HG02759 (cell line): ENCODE results near the gene SMC6.

Experiments used
- ATAC-seq: cut with Tn5 transposase; IDR thresholded peaks from one replicate; pipeline ENCODE4 v1.9.1; 2021; ENCODE audit warnings: mild to moderate bottlenecking, moderate library complexity; ENCODE audit not compliant: unreplicated experiment

The SMC6 gene

GRCh38 chr2:17753803-17754663, at the start of gene SMC6, which contains the start of gene GEN1:
TSS of gene SMC6 (minus strand) at chr2:17753810. CDS start at chr2:17745946, 7,864 bp downstream.
TSS of gene GEN1 (plus strand) at chr2:17754138. CDS start at chr2:17759944, 5,806 bp downstream.
- peak; percentile 77 for ATAC-seq

- ATAC-seq, result no peak
Measured at GRCh38 chr2:17800693-17801458, 47.3 kb upstream of the SMC6 start.

- ATAC-seq, result peak; percentile 40
Measured at GRCh38 chr2:17800219-17800618, 46.6 kb upstream of the SMC6 start.

- no peak for ATAC-seq
Measured at GRCh38 chr2:17799301-17800120, 45.9 kb upstream of the SMC6 start.

- no peak for ATAC-seq
Measured at GRCh38 chr2:17798338-17798737, 44.7 kb upstream of the SMC6 start.

- ATAC-seq, result no peak
Measured at GRCh38 chr2:17795309-17795708, 41.7 kb upstream of the SMC6 start.

GRCh38 chr2:17793803-17794354, 40.3 kb upstream of the SMC6 start:
- no peak for ATAC-seq

GRCh38 chr2:17793296-17793695, 39.7 kb upstream of the SMC6 start:
- ATAC-seq, result no peak

GRCh38 chr2:17792515-17792914, 38.9 kb upstream of the SMC6 start:
- no peak for ATAC-seq

- ATAC-seq, result no peak
Measured at GRCh38 chr2:17791817-17792130, 38.2 kb upstream of the SMC6 start.

- no peak for ATAC-seq
Measured at GRCh38 chr2:17791121-17791816, 37.7 kb upstream of the SMC6 start.

- no peak for ATAC-seq
Measured at GRCh38 chr2:17790536-17790935, 36.9 kb upstream of the SMC6 start.

- no peak for ATAC-seq
Measured at GRCh38 chr2:17788773-17789172, 35.2 kb upstream of the SMC6 start.

- ATAC-seq, result no peak
Measured at GRCh38 chr2:17786727-17787126, 33.1 kb upstream of the SMC6 start.

- ATAC-seq, result no peak
Measured at GRCh38 chr2:17781482-17781881, 27.9 kb upstream of the SMC6 start.

GRCh38 chr2:17780546-17780945, 26.9 kb upstream of the SMC6 start:
- no peak for ATAC-seq

GRCh38 chr2:17772532-17772931, 18.9 kb upstream of the SMC6 start:
- ATAC-seq, result no peak

- no peak for ATAC-seq
Measured at GRCh38 chr2:17771956-17772355, 18.3 kb upstream of the SMC6 start.

- ATAC-seq, result no peak
Measured at GRCh38 chr2:17768894-17769293, 15.3 kb upstream of the SMC6 start.

GRCh38 chr2:17765398-17765797, 11.8 kb upstream of the SMC6 start:
- ATAC-seq, result no peak
